ENCODE data around the gene ZNF385A.

The ZNF385A gene

DNA sequence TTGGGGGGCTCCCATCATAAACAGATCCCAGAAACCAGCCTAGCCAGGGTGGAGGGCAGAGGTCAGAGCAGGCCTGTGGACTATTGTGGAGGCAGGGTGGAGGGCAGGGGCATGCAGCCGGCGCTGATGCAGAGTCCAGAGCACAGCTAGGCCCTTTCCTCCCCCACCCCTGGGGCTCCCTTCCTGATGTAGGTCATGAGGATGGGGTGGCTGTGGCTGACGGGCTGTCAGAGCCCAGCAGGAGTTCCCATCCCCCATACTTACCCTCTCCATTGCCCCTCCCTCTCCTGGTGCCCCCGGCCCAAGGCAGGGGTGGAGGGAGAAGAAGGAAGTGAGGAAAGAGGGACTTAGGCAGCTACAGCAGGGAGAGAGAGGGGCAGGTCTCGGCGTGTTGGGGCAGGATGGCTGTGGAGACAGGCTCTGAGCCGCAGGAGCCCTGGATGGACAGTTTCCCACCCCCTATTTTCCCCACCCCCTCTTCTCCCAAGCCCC lies 5.7 kb upstream of the ZNF385A start (continued):
- TF ChIP-seq KLF8 (tag by site-specific recombination; IDR thresholded peaks at IDR 0.05), result no peak
- no peak for TF ChIP-seq ZNF24 (tag by site-specific recombination; IDR thresholded peaks at IDR 0.05)
- 0 out of 2 replicates have a peak, but pooled peaks have one; percentile 7 for TF ChIP-seq ZBTB7A (tag by site-specific recombination; IDR thresholded peaks at IDR 0.05; ENCODE audit: low read depth)
- no peak for TF ChIP-seq KLF9 (tag by site-specific recombination; IDR thresholded peaks at IDR 0.05; ENCODE audit: low read depth)
- no peak for TF ChIP-seq ZNF37A (tag by site-specific recombination; IDR thresholded peaks at IDR 0.05)
- TF ChIP-seq ZNF670 (tag by site-specific recombination; IDR thresholded peaks at IDR 0.05; ENCODE audit: low read depth), result no peak
- TF ChIP-seq REPIN1 (tag by site-specific recombination; IDR thresholded peaks at IDR 0.05; ENCODE audit: low read depth), result no peak
- TF ChIP-seq ZNF202 (tag by site-specific recombination; IDR thresholded peaks at IDR 0.05; ENCODE audit: borderline replicate concordance), result no peak
- TF ChIP-seq SP2 (tag by site-specific recombination; IDR thresholded peaks at IDR 0.05), result peak; percentile 44
- TF ChIP-seq ZNF335 (tag by site-specific recombination; conservative IDR thresholded peaks at IDR 0.05), result no peak
- TF ChIP-seq ZNF2 (tag by site-specific recombination; IDR thresholded peaks at IDR 0.05), result no peak
- TF ChIP-seq, protein P1, sequence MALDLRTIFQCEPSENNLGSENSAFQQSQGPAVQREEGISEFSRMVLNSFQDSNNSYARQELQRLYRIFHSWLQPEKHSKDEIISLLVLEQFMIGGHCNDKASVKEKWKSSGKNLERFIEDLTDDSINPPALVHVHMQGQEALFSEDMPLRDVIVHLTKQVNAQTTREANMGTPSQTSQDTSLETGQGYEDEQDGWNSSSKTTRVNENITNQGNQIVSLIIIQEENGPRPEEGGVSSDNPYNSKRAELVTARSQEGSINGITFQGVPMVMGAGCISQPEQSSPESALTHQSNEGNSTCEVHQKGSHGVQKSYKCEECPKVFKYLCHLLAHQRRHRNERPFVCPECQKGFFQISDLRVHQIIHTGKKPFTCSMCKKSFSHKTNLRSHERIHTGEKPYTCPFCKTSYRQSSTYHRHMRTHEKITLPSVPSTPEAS (tag by site-specific recombination; IDR thresholded peaks at IDR 0.05), result no peak
- peak; percentile 47; the same call in 1 of the 2 replicates for TF ChIP-seq ZBTB17 (tag by site-specific recombination; IDR thresholded peaks at IDR 0.05)
- no peak for TF ChIP-seq ZEB2 (tag by site-specific recombination; IDR thresholded peaks at IDR 0.05)
- no peak for TF ChIP-seq MYNN (tag by site-specific recombination; IDR thresholded peaks at IDR 0.05; ENCODE audit: borderline replicate concordance)
- peak; percentile 80 for TF ChIP-seq ZNF600 (tag by site-specific recombination; IDR thresholded peaks at IDR 0.05)
- no peak for TF ChIP-seq KLF1 (tag by site-specific recombination; IDR thresholded peaks at IDR 0.05)
- TF ChIP-seq SCRT2 (tag by site-specific recombination; IDR thresholded peaks at IDR 0.05), result peak; percentile 20; the same call in 1 of the 2 replicates
- no peak for TF ChIP-seq ZNF529 (tag by site-specific recombination; IDR thresholded peaks at IDR 0.05; ENCODE audit: insufficient replicate concordance)
- TF ChIP-seq EGR2 (tag by site-specific recombination; IDR thresholded peaks at IDR 0.05; ENCODE audit: low read depth), result no peak
- TF ChIP-seq, protein P2, sequence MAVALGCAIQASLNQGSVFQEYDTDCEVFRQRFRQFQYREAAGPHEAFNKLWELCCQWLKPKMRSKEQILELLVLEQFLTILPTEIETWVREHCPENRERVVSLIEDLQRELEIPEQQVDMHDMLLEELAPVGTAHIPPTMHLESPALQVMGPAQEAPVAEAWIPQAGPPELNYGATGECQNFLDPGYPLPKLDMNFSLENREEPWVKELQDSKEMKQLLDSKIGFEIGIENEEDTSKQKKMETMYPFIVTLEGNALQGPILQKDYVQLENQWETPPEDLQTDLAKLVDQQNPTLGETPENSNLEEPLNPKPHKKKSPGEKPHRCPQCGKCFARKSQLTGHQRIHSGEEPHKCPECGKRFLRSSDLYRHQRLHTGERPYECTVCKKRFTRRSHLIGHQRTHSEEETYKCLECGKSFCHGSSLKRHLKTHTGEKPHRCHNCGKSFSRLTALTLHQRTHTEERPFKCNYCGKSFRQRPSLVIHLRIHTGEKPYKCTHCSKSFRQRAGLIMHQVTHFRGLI (tag by site-specific recombination; IDR thresholded peaks at IDR 0.05), result no peak
- TF ChIP-seq, protein P3, sequence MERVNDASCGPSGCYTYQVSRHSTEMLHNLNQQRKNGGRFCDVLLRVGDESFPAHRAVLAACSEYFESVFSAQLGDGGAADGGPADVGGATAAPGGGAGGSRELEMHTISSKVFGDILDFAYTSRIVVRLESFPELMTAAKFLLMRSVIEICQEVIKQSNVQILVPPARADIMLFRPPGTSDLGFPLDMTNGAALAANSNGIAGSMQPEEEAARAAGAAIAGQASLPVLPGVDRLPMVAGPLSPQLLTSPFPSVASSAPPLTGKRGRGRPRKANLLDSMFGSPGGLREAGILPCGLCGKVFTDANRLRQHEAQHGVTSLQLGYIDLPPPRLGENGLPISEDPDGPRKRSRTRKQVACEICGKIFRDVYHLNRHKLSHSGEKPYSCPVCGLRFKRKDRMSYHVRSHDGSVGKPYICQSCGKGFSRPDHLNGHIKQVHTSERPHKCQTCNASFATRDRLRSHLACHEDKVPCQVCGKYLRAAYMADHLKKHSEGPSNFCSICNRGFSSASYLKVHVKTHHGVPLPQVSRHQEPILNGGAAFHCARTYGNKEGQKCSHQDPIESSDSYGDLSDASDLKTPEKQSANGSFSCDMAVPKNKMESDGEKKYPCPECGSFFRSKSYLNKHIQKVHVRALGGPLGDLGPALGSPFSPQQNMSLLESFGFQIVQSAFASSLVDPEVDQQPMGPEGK (tag by site-specific recombination; IDR thresholded peaks at IDR 0.05), result peak; percentile 58
- no peak for TF ChIP-seq ZBTB20 (tag by site-specific recombination; IDR thresholded peaks at IDR 0.05)
- TF ChIP-seq TCF7L2 (IDR thresholded peaks at IDR 0.05; ENCODE audit: borderline replicate concordance, low read depth, low read length), result no peak
- TF ChIP-seq SP3 (tag by site-specific recombination; IDR thresholded peaks at IDR 0.05), result no peak
- no peak for TF ChIP-seq ZNF521 (tag by site-specific recombination; IDR thresholded peaks at IDR 0.05)
- no peak for TF ChIP-seq ZNF514 (tag by site-specific recombination; IDR thresholded peaks at IDR 0.05)
- TF ChIP-seq, protein P4, sequence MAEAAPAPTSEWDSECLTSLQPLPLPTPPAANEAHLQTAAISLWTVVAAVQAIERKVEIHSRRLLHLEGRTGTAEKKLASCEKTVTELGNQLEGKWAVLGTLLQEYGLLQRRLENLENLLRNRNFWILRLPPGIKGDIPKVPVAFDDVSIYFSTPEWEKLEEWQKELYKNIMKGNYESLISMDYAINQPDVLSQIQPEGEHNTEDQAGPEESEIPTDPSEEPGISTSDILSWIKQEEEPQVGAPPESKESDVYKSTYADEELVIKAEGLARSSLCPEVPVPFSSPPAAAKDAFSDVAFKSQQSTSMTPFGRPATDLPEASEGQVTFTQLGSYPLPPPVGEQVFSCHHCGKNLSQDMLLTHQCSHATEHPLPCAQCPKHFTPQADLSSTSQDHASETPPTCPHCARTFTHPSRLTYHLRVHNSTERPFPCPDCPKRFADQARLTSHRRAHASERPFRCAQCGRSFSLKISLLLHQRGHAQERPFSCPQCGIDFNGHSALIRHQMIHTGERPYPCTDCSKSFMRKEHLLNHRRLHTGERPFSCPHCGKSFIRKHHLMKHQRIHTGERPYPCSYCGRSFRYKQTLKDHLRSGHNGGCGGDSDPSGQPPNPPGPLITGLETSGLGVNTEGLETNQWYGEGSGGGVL (tag by site-specific recombination; IDR thresholded peaks at IDR 0.05), result 0 out of 2 replicates have a peak, but pooled peaks have one; percentile 46
